HEK293 (cell line): ENCODE results near the gene UCK1.

Experiments
- CTCF ChIA-PET: fragments of 350-600 bp; formaldehyde crosslinking; extraction: SDS; loops from one replicate; lab custom pipeline; 2021; ENCODE audit warnings: antibody characterized with exemption; lab: Yijun Ruan, JAX
- POLR2A ChIA-PET: fragments of 300-600 bp; formaldehyde crosslinking; extraction: SDS; loops from one replicate; lab custom pipeline; 2020; ENCODE audit warnings: antibody characterized with exemption, inconsistent platforms; lab: Yijun Ruan, JAX
- H3K27ac ChIP-seq: fragments of 200-500 bp; sonication (Bioruptor generic); 2 replicates; pipeline ENCODE4 v1.5.1; 2014; ENCODE audit warnings: low read depth, low read length, control low read depth, inconsistent platforms; ENCODE audit errors: extremely low read depth
- H3K36me3 ChIP-seq, 2 experiments: fragments of 200-500 bp in 1 of 2; sonication (Bioruptor generic) in 1 of 2; 1 replicate in 1 of 2; 2 replicates in 1 of 2; pipeline ENCODE4 v1.5.1; 2014 to 2017; ENCODE audit warnings: inconsistent platforms in 2 of 2, low read length in 2 of 2; ENCODE audit not compliant: control insufficient read depth in 2 of 2, insufficient read depth in 1 of 2
- H3K4me1 ChIP-seq: fragments of 200-500 bp; sonication (Bioruptor generic); 2 replicates; pipeline ENCODE4 v1.5.1; 2014; ENCODE audit warnings: mild to moderate bottlenecking, low read length, inconsistent platforms; ENCODE audit not compliant: control insufficient read depth, insufficient read depth
- H3K4me3 ChIP-seq: 2 replicates; pipeline ENCODE4 v1.5.1; 2011; ENCODE audit warnings: low read depth, mild to moderate bottlenecking, control low read depth, low read length, moderate library complexity
- H3K9me3 ChIP-seq: fragments of 200-500 bp; sonication (Bioruptor generic); 2 replicates; pipeline ENCODE4 v1.5.1; 2014; ENCODE audit warnings: low read depth, low read length, inconsistent platforms; ENCODE audit not compliant: control insufficient read depth, insufficient read depth
- FEZF1 ChIP-seq: fragments of 450-650 bp; formaldehyde crosslinking; IDR thresholded peaks from 2 replicates; pipeline ENCODE4 v1.5.1; 2016; ENCODE audit warnings: missing biosample characterization, missing genetic modification characterization
- MZF1 ChIP-seq: fragments of 450-650 bp; formaldehyde crosslinking; IDR thresholded peaks from 2 replicates; pipeline ENCODE4 v1.5.1; 2017; ENCODE audit warnings: missing biosample characterization, missing genetic modification characterization, borderline replicate concordance
- SALL2 ChIP-seq: fragments of 450-650 bp; formaldehyde crosslinking; IDR thresholded peaks from 2 replicates; pipeline ENCODE4 v1.5.0; 2017; ENCODE audit warnings: missing biosample characterization, mild to moderate bottlenecking, missing genetic modification characterization, borderline replicate concordance
- SCRT1 ChIP-seq: fragments of 450-650 bp; formaldehyde crosslinking; IDR thresholded peaks from 2 replicates; pipeline ENCODE4 v1.5.1; 2016; ENCODE audit warnings: missing biosample characterization, missing genetic modification characterization, borderline replicate concordance
- ZNF10 ChIP-seq: fragments of 450-650 bp; formaldehyde crosslinking; IDR thresholded peaks from 2 replicates; pipeline ENCODE4 v1.5.1; 2017; ENCODE audit warnings: missing biosample characterization, missing genetic modification characterization
- ZNF174 ChIP-seq: fragments of 450-650 bp; formaldehyde crosslinking; IDR thresholded peaks from 2 replicates; pipeline ENCODE4 v1.5.0; 2017; ENCODE audit warnings: missing biosample characterization, mild to moderate bottlenecking, missing genetic modification characterization
- ZNF2 ChIP-seq: fragments of 450-650 bp; formaldehyde crosslinking; IDR thresholded peaks from 2 replicates; pipeline ENCODE4 v1.5.1; 2016; ENCODE audit warnings: missing biosample characterization, missing genetic modification characterization
- ZNF274 ChIP-seq, 2 experiments: fragments of 200-500 bp in 1 of 2; fragments of 450-650 bp in 1 of 2; sonication (Bioruptor generic) in 1 of 2; formaldehyde crosslinking in 1 of 2; IDR thresholded peaks; 2 replicates each; pipeline versions ENCODE4 v1.5.1 to v1.6.1; 2014 to 2016; ENCODE audit warnings: borderline replicate concordance in 1 of 2, inconsistent platforms in 1 of 2, low read length in 1 of 2, missing biosample characterization in 1 of 2, missing genetic modification characterization in 1 of 2
- ZNF302 ChIP-seq: fragments of 450-650 bp; formaldehyde crosslinking; IDR thresholded peaks from 2 replicates; pipeline ENCODE4 v1.5.1; 2016; ENCODE audit warnings: missing biosample characterization, missing genetic modification characterization, low read depth
- ZNF311 ChIP-seq: fragments of 450-650 bp; formaldehyde crosslinking; IDR thresholded peaks from 2 replicates; pipeline ENCODE4 v1.5.1; 2017; ENCODE audit warnings: missing biosample characterization, missing genetic modification characterization, borderline replicate concordance
- ZNF416 ChIP-seq: fragments of 450-650 bp; formaldehyde crosslinking; IDR thresholded peaks from 2 replicates; pipeline ENCODE4 v1.5.1; 2016; ENCODE audit warnings: missing biosample characterization, missing genetic modification characterization
- ZNF426 ChIP-seq: fragments of 450-650 bp; formaldehyde crosslinking; IDR thresholded peaks from 2 replicates; pipeline ENCODE4 v1.5.1; 2017; ENCODE audit warnings: missing biosample characterization, missing genetic modification characterization, mild to moderate bottlenecking, inconsistent platforms, moderate library complexity
- ZNF555 ChIP-seq: fragments of 450-650 bp; formaldehyde crosslinking; conservative IDR thresholded peaks from 2 replicates; pipeline ENCODE4 v1.5.1; 2017; ENCODE audit warnings: missing biosample characterization, mild to moderate bottlenecking, missing genetic modification characterization, inconsistent platforms
- ZNF560 ChIP-seq: fragments of 450-650 bp; formaldehyde crosslinking; IDR thresholded peaks from 2 replicates; pipeline ENCODE4 v1.5.1; 2017; ENCODE audit warnings: missing biosample characterization, missing genetic modification characterization, borderline replicate concordance
- ZNF654 ChIP-seq: fragments of 450-650 bp; formaldehyde crosslinking; IDR thresholded peaks from 2 replicates; pipeline ENCODE4 v1.5.1; 2016; ENCODE audit warnings: low read depth, missing biosample characterization, missing genetic modification characterization
- ZNF660 ChIP-seq: fragments of 450-650 bp; IDR thresholded peaks from 2 replicates; pipeline ENCODE4 v1.5.1; 2018; ENCODE audit warnings: missing biosample characterization, mild to moderate bottlenecking, missing genetic modification characterization
- ZNF747 ChIP-seq: fragments of 450-650 bp; formaldehyde crosslinking; IDR thresholded peaks from 2 replicates; pipeline ENCODE4 v1.5.1; 2016; ENCODE audit warnings: missing biosample characterization, missing genetic modification characterization
- ZNF785 ChIP-seq: fragments of 450-650 bp; formaldehyde crosslinking; IDR thresholded peaks from 2 replicates; pipeline ENCODE4 v1.5.1; 2016; ENCODE audit warnings: missing biosample characterization, missing genetic modification characterization
- TF ChIP-seq, protein P1 (sequence below): fragments of 450-650 bp; formaldehyde crosslinking; IDR thresholded peaks from 2 replicates; pipeline ENCODE4 v1.5.1; 2017; ENCODE audit warnings: missing biosample characterization, missing genetic modification characterization
- TF ChIP-seq, protein P2 (sequence below): fragments of 450-650 bp; formaldehyde crosslinking; IDR thresholded peaks from 2 replicates; pipeline ENCODE4 v1.5.1; 2017; ENCODE audit warnings: missing biosample characterization, mild to moderate bottlenecking, missing genetic modification characterization, moderate library complexity
- TF ChIP-seq, protein P3 (sequence below): fragments of 450-650 bp; formaldehyde crosslinking; IDR thresholded peaks from 2 replicates; pipeline ENCODE4 v1.5.1; 2017; ENCODE audit warnings: missing biosample characterization, missing genetic modification characterization

Gene UCK1

DNA sequence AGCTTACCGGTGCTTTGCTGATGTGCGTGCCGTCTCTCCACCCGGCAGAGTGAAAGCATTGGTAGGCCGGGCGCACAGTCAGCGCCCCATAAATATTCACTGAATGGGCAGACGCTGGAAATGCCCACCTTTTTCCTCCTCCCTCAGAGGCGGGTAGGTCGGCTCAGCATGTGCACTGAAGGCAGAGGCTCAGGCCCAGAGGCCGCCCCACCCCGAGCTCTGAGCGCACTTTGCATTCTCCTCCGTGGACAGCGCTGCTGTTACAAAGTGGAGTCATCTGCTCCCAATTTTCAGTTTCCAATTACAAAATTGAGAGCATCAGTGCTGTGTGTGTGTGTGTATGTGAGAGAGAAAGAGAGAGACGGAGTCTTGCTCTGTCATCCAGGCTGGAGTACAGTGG is 10.6 kb downstream of the UCK1 start:
- ChIA-PET POLR2A (no interaction called here), CTCF (interaction anchor here (0.6 to 1.3 kb wide), 2 partner anchors 16 to 171 kb away, joined by 3 read pairs; no protein-coding TSS in a partner anchor)
- no peaks in the 10 kb centered on the region for H3K4me1 ChIP-seq
- H3K4me3 ChIP-seq = no peak overlapping the region
- no peak overlapping the region for H3K27ac ChIP-seq
- no peaks in the 10 kb centered on the region for H3K9me3 ChIP-seq
- TF ChIP-seq ZNF174 (tag by site-specific recombination) = no peak
- no peak for TF ChIP-seq ZNF311 (tag by site-specific recombination)
- TF ChIP-seq ZNF560 = no peak
- no peak for TF ChIP-seq ZNF10 (tag by site-specific recombination)
- no peak for TF ChIP-seq ZNF274 (IDR thresholded peaks at IDR 0.05; ENCODE audit: low read length)
- no peak for TF ChIP-seq ZNF274 (tag by site-specific recombination; IDR thresholded peaks at IDR 0.05; ENCODE audit: borderline replicate concordance)
- TF ChIP-seq ZNF555 (tag by site-specific recombination) = no peak
- TF ChIP-seq ZNF747 (tag by site-specific recombination) = no peak
- TF ChIP-seq ZNF660 (tag by site-specific recombination) = no peak
- TF ChIP-seq ZNF654 (tag by site-specific recombination) = no peak
- no peak for TF ChIP-seq ZNF416
- TF ChIP-seq ZNF2 (tag by site-specific recombination) = no peak
- no peak for TF ChIP-seq ZNF785
- TF ChIP-seq, all 188 proteins: peak for 0
- H3K36me3 ChIP-seq = peaks cover 12 to 99% of the 10 kb centered on the region in 2 experiments

DNA sequence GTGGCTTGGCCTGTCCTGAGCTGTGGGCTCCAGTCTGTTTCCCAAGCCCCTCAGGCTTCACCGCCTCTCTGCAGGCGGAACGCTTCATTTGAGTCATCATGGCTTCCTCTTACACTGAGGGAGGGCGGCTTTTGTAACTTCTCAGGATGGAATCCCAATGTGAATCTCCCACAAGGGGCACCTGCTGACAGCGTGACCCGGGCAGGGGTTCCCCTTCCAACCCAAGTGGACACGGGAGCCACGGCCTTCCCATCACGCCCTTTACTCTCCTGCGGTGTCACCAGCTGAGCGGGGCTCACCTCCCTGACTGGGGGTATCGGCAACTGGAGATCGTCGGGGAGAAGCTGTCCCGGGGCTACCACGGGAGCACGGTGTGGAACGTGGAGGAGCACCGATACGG is 12.5 kb downstream of the UCK1 start:
- Histone ChIP-seq H3K4me3 (no peak overlapping the region), H3K36me3 (peaks cover 9 to 99% of the 10 kb centered on the region in 2 experiments), H3K9me3 (no peaks in the 10 kb centered on the region), H3K4me1 (no peaks in the 10 kb centered on the region), H3K27ac (no peak overlapping the region)
- TF ChIP-seq, protein P1, sequence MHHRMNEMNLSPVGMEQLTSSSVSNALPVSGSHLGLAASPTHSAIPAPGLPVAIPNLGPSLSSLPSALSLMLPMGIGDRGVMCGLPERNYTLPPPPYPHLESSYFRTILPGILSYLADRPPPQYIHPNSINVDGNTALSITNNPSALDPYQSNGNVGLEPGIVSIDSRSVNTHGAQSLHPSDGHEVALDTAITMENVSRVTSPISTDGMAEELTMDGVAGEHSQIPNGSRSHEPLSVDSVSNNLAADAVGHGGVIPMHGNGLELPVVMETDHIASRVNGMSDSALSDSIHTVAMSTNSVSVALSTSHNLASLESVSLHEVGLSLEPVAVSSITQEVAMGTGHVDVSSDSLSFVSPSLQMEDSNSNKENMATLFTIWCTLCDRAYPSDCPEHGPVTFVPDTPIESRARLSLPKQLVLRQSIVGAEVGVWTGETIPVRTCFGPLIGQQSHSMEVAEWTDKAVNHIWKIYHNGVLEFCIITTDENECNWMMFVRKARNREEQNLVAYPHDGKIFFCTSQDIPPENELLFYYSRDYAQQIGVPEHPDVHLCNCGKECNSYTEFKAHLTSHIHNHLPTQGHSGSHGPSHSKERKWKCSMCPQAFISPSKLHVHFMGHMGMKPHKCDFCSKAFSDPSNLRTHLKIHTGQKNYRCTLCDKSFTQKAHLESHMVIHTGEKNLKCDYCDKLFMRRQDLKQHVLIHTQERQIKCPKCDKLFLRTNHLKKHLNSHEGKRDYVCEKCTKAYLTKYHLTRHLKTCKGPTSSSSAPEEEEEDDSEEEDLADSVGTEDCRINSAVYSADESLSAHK (tag by site-specific recombination) = no peak
- TF ChIP-seq, protein P2, sequence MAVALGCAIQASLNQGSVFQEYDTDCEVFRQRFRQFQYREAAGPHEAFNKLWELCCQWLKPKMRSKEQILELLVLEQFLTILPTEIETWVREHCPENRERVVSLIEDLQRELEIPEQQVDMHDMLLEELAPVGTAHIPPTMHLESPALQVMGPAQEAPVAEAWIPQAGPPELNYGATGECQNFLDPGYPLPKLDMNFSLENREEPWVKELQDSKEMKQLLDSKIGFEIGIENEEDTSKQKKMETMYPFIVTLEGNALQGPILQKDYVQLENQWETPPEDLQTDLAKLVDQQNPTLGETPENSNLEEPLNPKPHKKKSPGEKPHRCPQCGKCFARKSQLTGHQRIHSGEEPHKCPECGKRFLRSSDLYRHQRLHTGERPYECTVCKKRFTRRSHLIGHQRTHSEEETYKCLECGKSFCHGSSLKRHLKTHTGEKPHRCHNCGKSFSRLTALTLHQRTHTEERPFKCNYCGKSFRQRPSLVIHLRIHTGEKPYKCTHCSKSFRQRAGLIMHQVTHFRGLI (tag by site-specific recombination) = no peak
- no peak for TF ChIP-seq ZNF302 (tag by site-specific recombination)
- TF ChIP-seq FEZF1 (tag by site-specific recombination) = no peak
- TF ChIP-seq SCRT1 (tag by site-specific recombination) = no peak
- no peak for TF ChIP-seq ZNF426 (tag by site-specific recombination)
- TF ChIP-seq, protein P3, sequence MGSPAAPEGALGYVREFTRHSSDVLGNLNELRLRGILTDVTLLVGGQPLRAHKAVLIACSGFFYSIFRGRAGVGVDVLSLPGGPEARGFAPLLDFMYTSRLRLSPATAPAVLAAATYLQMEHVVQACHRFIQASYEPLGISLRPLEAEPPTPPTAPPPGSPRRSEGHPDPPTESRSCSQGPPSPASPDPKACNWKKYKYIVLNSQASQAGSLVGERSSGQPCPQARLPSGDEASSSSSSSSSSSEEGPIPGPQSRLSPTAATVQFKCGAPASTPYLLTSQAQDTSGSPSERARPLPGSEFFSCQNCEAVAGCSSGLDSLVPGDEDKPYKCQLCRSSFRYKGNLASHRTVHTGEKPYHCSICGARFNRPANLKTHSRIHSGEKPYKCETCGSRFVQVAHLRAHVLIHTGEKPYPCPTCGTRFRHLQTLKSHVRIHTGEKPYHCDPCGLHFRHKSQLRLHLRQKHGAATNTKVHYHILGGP (tag by site-specific recombination) = no peak
- TF ChIP-seq MZF1 = no peak
- no peak for TF ChIP-seq SALL2 (tag by site-specific recombination)
- POLR2A ChIA-PET = interaction anchor here (1.2 to 1.5 kb wide), 2 partner anchors 13 to 15 kb away, joined by 3 to 7 read pairs; partner anchors contain the start of gene POMT1
- CTCF ChIA-PET = interaction anchor here (0.6 kb wide), 2 partner anchors 29 to 238 kb away, joined by 3 to 6 read pairs; no protein-coding TSS in a partner anchor
